SJCRH30 (cell line): ENCODE results near the gene DAPP1. TPM values are rescaled to one million over a fixed set of nuclear protein-coding genes. Genes with fewer than 3 reads are reported as not detected.
"Not testable (repeated sequence)": the region's sequence is repeated elsewhere in the genome, so short reads cannot be mapped to it uniquely, and the experiment has no call there.

Source experiments
- DNase-seq, 2 experiments: peaks; one replicate each; pipeline ENCODE4 v3.0.0-alpha.2; 2015 to 2020
- H3K27ac ChIP-seq: fragments of 250-450 bp; sonication (Bioruptor Pico); 2 replicates; pipeline ENCODE4 v1.5.1; 2020; ENCODE audit warnings: mild to moderate bottlenecking, moderate library complexity
- H3K27me3 ChIP-seq: fragments of 250-450 bp; sonication (Bioruptor Pico); 2 replicates; pipeline ENCODE4 v1.5.1; 2020; ENCODE audit warnings: mild to moderate bottlenecking, moderate library complexity
- H3K36me3 ChIP-seq: fragments of 250-450 bp; sonication (Bioruptor Pico); 2 replicates; pipeline ENCODE4 v1.5.1; 2020; ENCODE audit warnings: mild to moderate bottlenecking, moderate library complexity
- H3K4me1 ChIP-seq: fragments of 250-450 bp; sonication (Bioruptor Pico); 2 replicates; pipeline ENCODE4 v1.5.1; 2020; ENCODE audit warnings: mild to moderate bottlenecking, moderate library complexity
- H3K4me3 ChIP-seq: fragments of 250-450 bp; sonication (Bioruptor Pico); 2 replicates; pipeline ENCODE4 v1.5.1; 2020; ENCODE audit warnings: mild to moderate bottlenecking, moderate library complexity
- H3K9me3 ChIP-seq: fragments of 250-450 bp; sonication (Bioruptor Pico); replicated peaks from 2 replicates; pipeline ENCODE4 v1.5.1; 2020; ENCODE audit warnings: mild to moderate bottlenecking, moderate library complexity
- total RNA-seq: library from RNA; depleted of rRNA; stranded (reverse); fragments of >200 nt; shearing (Covaris generic); gene quantifications from 2 replicates; pipeline ENCODE4 v1.2.3, GENCODE V29; 2014

The DAPP1 gene
- total RNA-seq, 1 experiment from 2014 or later = 0.49 TPM

- no peak for DNase-seq
- no peaks in the 10 kb centered on the region for H3K36me3 ChIP-seq
- H3K27me3 ChIP-seq = 0 out of 2 replicates have a peak, but pooled peaks cover 3% of the 10 kb centered on the region
- no peak overlapping the region for H3K27ac ChIP-seq
- no peak overlapping the region for H3K4me3 ChIP-seq
- 0 out of 2 replicates have a peak, but pooled peaks cover 3% of the 10 kb centered on the region for H3K4me1 ChIP-seq
- no peaks in the 10 kb centered on the region for H3K9me3 ChIP-seq
Measured at GRCh38 chr4:99811117-99811516, 5.5 kb upstream of the DAPP1 start.

GRCh38 chr4:99811850-99812249 lies 4.8 kb upstream of the DAPP1 start:
- Histone ChIP-seq H3K27ac (no peak overlapping the region), H3K4me1 (0 out of 2 replicates have a peak, but pooled peaks cover 3% of the 10 kb centered on the region), H3K36me3 (no peaks in the 10 kb centered on the region), H3K4me3 (no peak overlapping the region), H3K9me3 (no peaks in the 10 kb centered on the region), H3K27me3 (0 out of 2 replicates have a peak, but pooled peaks cover 3% of the 10 kb centered on the region)
- peak; percentile 9 to 46 for DNase-seq

- H3K4me3 ChIP-seq = no peak overlapping the region
- no peaks in the 10 kb centered on the region for H3K36me3 ChIP-seq
- DNase-seq = no peak
- no peaks in the 10 kb centered on the region for H3K9me3 ChIP-seq
- 0 out of 2 replicates have a peak, but pooled peaks cover 3% of the 10 kb centered on the region for H3K4me1 ChIP-seq
- no peaks in the 10 kb centered on the region for H3K27me3 ChIP-seq
- H3K27ac ChIP-seq = no peak overlapping the region
Measured at GRCh38 chr4:99815597-99816011, 1.0 kb upstream of the DAPP1 start.

GRCh38 chr4:99817309-99817890 lies 773 bp downstream of the DAPP1 start:
- Histone ChIP-seq H3K27me3 (no peaks in the 10 kb centered on the region), H3K4me3 (no peak overlapping the region), H3K9me3 (no peaks in the 10 kb centered on the region), H3K36me3 (no peaks in the 10 kb centered on the region), H3K4me1 (no peaks in the 10 kb centered on the region), H3K27ac (no peak overlapping the region)
- DNase-seq = no peak

GRCh38 chr4:99818661-99819060 lies 2.0 kb downstream of the DAPP1 start:
- no peaks in the 10 kb centered on the region for H3K9me3 ChIP-seq
- H3K4me1 ChIP-seq = no peaks in the 10 kb centered on the region

GRCh38 chr4:99821918-99822503 lies 5.4 kb downstream of the DAPP1 start:
- no peak overlapping the region for H3K4me3 ChIP-seq
- no peak for DNase-seq
- H3K4me1 ChIP-seq = no peaks in the 10 kb centered on the region
- H3K9me3 ChIP-seq = no peaks in the 10 kb centered on the region
- no peak overlapping the region for H3K27ac ChIP-seq
- H3K27me3 ChIP-seq = no peaks in the 10 kb centered on the region
- H3K36me3 ChIP-seq = no peaks in the 10 kb centered on the region

More at GRCh38 chr4:99818661-99819060, 2.0 kb downstream of the DAPP1 start:
- Histone ChIP-seq H3K36me3 (no peaks in the 10 kb centered on the region), H3K27ac (no peak overlapping the region), H3K4me3 (no peak overlapping the region), H3K27me3 (no peaks in the 10 kb centered on the region)
- DNase-seq = no peak

GRCh38 chr4:99822734-99823133 lies 6.1 kb downstream of the DAPP1 start:
- Histone ChIP-seq H3K36me3 (no peaks in the 10 kb centered on the region), H3K27me3 (no peaks in the 10 kb centered on the region), H3K9me3 (no peaks in the 10 kb centered on the region), H3K4me3 (no peak overlapping the region), H3K4me1 (no peaks in the 10 kb centered on the region), H3K27ac (no peak overlapping the region)
- no peak for DNase-seq

GRCh38 chr4:99824070-99824599 lies 7.5 kb downstream of the DAPP1 start:
- H3K9me3 ChIP-seq = no peaks in the 10 kb centered on the region
- H3K4me1 ChIP-seq = no peaks in the 10 kb centered on the region
- no peak overlapping the region for H3K27ac ChIP-seq
- no peaks in the 10 kb centered on the region for H3K27me3 ChIP-seq
- H3K36me3 ChIP-seq = no peaks in the 10 kb centered on the region
- no peak for DNase-seq
- no peak overlapping the region for H3K4me3 ChIP-seq

- Histone ChIP-seq H3K36me3 (no peaks in the 10 kb centered on the region), H3K4me1 (no peaks in the 10 kb centered on the region), H3K9me3 (no peaks in the 10 kb centered on the region), H3K27me3 (no peaks in the 10 kb centered on the region), H3K27ac (no peak overlapping the region), H3K4me3 (no peak overlapping the region)
- DNase-seq = no peak
Measured at GRCh38 chr4:99825272-99825671, 8.6 kb downstream of the DAPP1 start.

GRCh38 chr4:99826016-99826415 lies 9.4 kb downstream of the DAPP1 start:
- Histone ChIP-seq H3K9me3 (no peaks in the 10 kb centered on the region), H3K4me1 (no peaks in the 10 kb centered on the region), H3K36me3 (no peaks in the 10 kb centered on the region), H3K27ac (no peak overlapping the region), H3K27me3 (no peaks in the 10 kb centered on the region), H3K4me3 (no peak overlapping the region)
- no peak for DNase-seq

- H3K36me3 ChIP-seq = no peaks in the 10 kb centered on the region
- no peaks in the 10 kb centered on the region for H3K4me1 ChIP-seq
- no peaks in the 10 kb centered on the region for H3K9me3 ChIP-seq
- H3K4me3 ChIP-seq = no peak overlapping the region
- no peak for DNase-seq
- no peak overlapping the region for H3K27ac ChIP-seq
- H3K27me3 ChIP-seq = no peaks in the 10 kb centered on the region
Measured at GRCh38 chr4:99827454-99827853, 10.8 kb downstream of the DAPP1 start.

GRCh38 chr4:99827857-99828256 lies 11.2 kb downstream of the DAPP1 start:
- no peaks in the 10 kb centered on the region for H3K36me3 ChIP-seq
- no peak overlapping the region for H3K27ac ChIP-seq
- no peak for DNase-seq
- H3K9me3 ChIP-seq = no peaks in the 10 kb centered on the region
- no peaks in the 10 kb centered on the region for H3K27me3 ChIP-seq
- H3K4me1 ChIP-seq = no peaks in the 10 kb centered on the region
- no peak overlapping the region for H3K4me3 ChIP-seq

GRCh38 chr4:99828477-99828876 lies 11.8 kb downstream of the DAPP1 start:
- Histone ChIP-seq H3K36me3 (no peaks in the 10 kb centered on the region), H3K27ac (no peak overlapping the region), H3K4me1 (no peaks in the 10 kb centered on the region), H3K4me3 (no peak overlapping the region), H3K27me3 (no peaks in the 10 kb centered on the region), H3K9me3 (no peaks in the 10 kb centered on the region)
- DNase-seq = no peak

GRCh38 chr4:99830051-99830450 lies 13.4 kb downstream of the DAPP1 start:
- H3K4me3 ChIP-seq, H3K27me3 ChIP-seq, H3K27ac ChIP-seq, H3K9me3 ChIP-seq, DNase-seq, H3K36me3 ChIP-seq, H3K4me1 ChIP-seq: not testable (repeated sequence)

- no peaks in the 10 kb centered on the region for H3K27me3 ChIP-seq
- H3K36me3 ChIP-seq = no peaks in the 10 kb centered on the region
- DNase-seq = no peak
- no peaks in the 10 kb centered on the region for H3K9me3 ChIP-seq
- H3K4me3 ChIP-seq = no peak overlapping the region
- H3K27ac ChIP-seq = no peak overlapping the region
- no peaks in the 10 kb centered on the region for H3K4me1 ChIP-seq
Measured at GRCh38 chr4:99832321-99832720, 15.7 kb downstream of the DAPP1 start.

GRCh38 chr4:99832758-99833157 lies 16.1 kb downstream of the DAPP1 start:
- H3K4me3 ChIP-seq = no peak overlapping the region
- DNase-seq = no peak
- no peaks in the 10 kb centered on the region for H3K9me3 ChIP-seq
- no peaks in the 10 kb centered on the region for H3K36me3 ChIP-seq
- H3K27me3 ChIP-seq = no peaks in the 10 kb centered on the region
- H3K27ac ChIP-seq = no peak overlapping the region
- no peaks in the 10 kb centered on the region for H3K4me1 ChIP-seq
